ENCODE results near the gene UXS1. TPM values are rescaled to one million over a fixed set of nuclear protein-coding genes. Genes with fewer than 3 reads are reported as not detected.

The UXS1 gene
- total RNA-seq, 1 experiment from 2014 or later = 48.8 TPM

DNA sequence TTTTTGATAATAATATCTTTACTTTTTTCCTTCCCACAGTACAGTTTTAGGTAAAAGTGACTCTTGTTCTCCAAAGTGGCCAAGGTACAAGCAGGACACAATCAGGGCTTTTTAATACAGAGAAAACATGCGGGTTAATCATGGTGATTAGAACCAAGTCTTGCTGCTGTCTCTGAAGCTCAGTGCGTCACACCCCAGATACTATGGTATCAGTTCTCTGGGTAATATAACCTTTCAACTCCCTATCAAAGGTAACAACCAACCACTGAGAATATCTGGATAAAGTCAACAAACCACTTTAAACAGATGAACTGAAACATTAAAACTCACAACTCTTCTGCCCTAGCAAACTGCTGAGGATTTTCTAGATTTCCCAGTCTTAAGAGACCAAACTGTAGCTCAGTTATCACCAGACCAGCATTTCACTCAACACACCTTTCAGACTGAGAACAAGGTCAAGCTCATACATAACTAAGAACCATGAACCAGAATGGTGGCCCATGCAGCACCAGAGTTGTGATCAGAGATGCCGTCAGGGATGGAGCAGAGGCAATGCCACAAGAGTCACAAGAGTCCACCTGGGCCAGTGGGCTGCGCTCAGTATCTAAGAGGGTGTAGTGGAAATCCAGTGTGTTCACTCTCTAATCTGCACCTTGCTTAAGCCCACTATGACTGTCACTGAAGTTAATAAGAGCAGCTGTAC, 103.0 kb downstream of the UXS1 start:
- no peak for DNase-seq
- no peaks in the 10 kb centered on the region for H3K27me3 ChIP-seq
- H3K9me3 ChIP-seq (replicated peaks) = no peaks in the 10 kb centered on the region
- H3K36me3 ChIP-seq = peaks cover 18% of the 10 kb centered on the region
- H3K4me3 ChIP-seq = no peak overlapping the region
- H3K4me1 ChIP-seq = no peaks in the 10 kb centered on the region
- H3K27ac ChIP-seq = no peak overlapping the region

DNA sequence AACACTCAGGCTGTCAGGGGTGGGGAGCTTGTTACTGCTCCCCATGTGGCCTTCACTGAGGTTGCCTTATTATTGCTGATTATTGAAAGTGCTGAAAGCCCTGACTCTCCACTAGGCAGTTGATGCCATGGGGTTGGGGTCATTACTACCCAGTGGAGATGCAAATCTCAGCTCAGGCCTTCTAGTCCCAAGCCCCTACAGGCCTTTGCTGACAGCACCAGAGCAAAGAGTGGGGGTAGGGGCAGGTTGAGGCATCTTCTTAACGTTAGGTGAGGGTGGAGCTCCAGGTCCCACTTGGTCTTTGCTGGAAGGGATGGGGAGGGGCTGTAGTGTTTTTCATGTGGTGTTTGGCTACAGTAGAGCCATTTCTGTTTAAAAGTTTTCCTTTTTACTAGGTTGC, 104.5 kb downstream of the UXS1 start:
- no peak overlapping the region for H3K27ac ChIP-seq

DNA sequence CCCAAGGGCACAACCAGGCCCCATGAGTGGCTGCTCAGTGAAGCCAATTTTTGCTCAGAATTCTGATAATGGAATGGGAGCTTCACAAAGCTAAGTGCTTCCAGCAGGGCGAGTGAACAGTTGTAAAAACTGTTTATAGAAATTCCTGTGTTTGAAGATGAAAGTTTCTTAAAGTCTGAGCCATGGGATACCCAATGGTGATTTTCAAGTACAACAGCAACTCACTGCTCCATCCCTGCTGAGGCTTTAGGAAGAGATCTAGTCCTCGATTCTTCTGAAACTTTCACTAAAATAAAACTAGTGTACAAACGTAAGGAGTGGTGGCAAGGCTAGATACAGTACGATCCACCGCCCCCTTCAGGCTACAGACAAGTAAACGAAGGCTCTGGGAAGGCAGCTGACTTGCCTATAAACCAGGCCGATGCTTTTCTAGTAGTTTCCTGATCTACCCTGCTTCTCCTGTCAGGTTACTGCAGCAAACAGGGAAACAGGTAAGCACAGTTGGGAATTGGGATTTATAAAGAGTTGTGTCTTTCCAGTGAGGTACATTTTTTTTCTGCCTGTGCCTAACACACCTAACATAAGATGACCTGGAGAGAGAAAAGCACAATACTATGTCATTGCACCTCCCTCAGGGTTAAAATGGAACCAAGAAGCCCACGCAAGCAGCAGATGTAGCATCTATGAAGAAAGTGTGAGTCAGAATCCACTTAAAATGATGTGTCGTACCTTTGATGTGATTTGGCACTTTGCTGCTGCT, 108.7 kb downstream of the UXS1 start:
- Histone ChIP-seq H3K4me1 (no peaks in the 10 kb centered on the region), H3K9me3 (replicated peaks) (no peaks in the 10 kb centered on the region; the same call in 1 of the 2 replicates), H3K27ac (no peak overlapping the region), H3K36me3 (no peaks in the 10 kb centered on the region), H3K4me3 (no peak overlapping the region), H3K27me3 (no peaks in the 10 kb centered on the region)
- peak in 1 of 2 experiments; percentile 34 for DNase-seq

More for the DNA sequence above, 104.5 kb downstream of the UXS1 start:
- Histone ChIP-seq H3K4me3 (no peak overlapping the region), H3K36me3 (peaks cover 13% of the 10 kb centered on the region), H3K4me1 (no peaks in the 10 kb centered on the region), H3K27me3 (no peaks in the 10 kb centered on the region), H3K9me3 (replicated peaks) (no peaks in the 10 kb centered on the region)
- no peak for DNase-seq

DNA sequence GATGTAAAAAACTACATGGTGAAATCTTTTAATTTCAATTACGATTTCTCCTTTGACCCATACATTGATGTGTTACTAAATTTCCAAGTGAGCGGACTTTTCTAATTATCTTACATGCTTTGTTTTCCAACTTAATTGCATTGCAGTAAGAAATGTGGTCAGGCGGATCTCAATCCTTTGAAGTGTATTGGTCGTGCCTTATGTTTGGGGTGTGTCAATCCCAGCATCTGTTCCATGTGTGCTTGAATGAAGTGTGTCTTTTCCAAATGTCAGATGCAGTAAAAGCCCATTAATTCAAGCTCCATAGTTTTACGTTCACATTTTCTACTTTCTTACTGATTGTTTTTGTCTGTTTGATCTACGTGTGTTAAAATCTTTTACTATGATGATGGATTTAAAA, 113.1 kb downstream of the UXS1 start:
- H3K27me3 ChIP-seq = no peaks in the 10 kb centered on the region
- no peak overlapping the region for H3K4me3 ChIP-seq
- no peaks in the 10 kb centered on the region for H3K4me1 ChIP-seq
- no peaks in the 10 kb centered on the region for H3K36me3 ChIP-seq
- no peak overlapping the region for H3K27ac ChIP-seq
- no peak for DNase-seq
- no peaks in the 10 kb centered on the region; the same call in 1 of the 2 replicates for H3K9me3 ChIP-seq (replicated peaks)

DNA sequence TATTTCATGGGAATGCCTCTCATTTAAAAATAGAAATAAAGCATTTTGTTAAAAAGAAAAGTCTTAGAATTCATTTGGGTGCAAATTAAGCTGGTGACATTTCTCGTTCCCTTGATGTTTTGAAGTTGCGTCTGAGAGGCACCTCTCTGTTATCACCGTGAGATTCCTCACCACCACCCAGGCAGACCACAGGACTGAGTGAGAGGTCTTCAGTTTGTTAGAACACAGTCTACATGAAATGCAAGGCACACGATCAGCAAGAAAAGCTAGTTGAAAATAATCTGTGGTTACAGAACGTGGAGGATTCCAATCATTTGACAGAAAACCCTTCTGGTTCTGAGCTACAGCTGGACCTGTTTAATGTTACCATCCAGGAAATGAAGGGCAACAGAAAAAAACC, 116.0 kb downstream of the UXS1 start:
- H3K4me3 ChIP-seq = no peak overlapping the region
- H3K36me3 ChIP-seq = no peaks in the 10 kb centered on the region
- H3K27ac ChIP-seq = no peak overlapping the region
- H3K27me3 ChIP-seq = no peaks in the 10 kb centered on the region
- H3K4me1 ChIP-seq = peaks cover 5% of the 10 kb centered on the region
- no peak for DNase-seq
- no peaks in the 10 kb centered on the region; the same call in 1 of the 2 replicates for H3K9me3 ChIP-seq (replicated peaks)

DNA sequence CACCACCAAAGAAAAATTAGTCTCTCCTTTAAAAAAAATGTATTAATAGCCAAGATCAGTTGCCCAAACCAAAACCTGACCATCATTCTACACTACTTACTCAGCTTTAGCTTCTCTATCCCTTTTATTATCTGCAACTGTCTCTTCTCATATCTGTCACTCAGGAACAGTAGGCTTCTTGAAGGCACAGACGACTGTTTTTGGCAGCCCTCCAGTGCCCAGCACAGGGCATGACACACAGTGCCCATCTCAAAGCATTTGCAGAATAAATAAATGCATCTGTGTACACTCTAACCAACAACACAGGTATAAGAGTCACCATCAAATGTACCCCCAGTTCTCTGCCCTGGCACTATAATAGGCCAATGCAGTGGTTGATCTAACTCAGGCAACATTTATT, 117.2 kb downstream of the UXS1 start:
- H3K9me3 ChIP-seq (replicated peaks) = no peaks in the 10 kb centered on the region; the same call in 1 of the 2 replicates
- DNase-seq = no peak

DNA sequence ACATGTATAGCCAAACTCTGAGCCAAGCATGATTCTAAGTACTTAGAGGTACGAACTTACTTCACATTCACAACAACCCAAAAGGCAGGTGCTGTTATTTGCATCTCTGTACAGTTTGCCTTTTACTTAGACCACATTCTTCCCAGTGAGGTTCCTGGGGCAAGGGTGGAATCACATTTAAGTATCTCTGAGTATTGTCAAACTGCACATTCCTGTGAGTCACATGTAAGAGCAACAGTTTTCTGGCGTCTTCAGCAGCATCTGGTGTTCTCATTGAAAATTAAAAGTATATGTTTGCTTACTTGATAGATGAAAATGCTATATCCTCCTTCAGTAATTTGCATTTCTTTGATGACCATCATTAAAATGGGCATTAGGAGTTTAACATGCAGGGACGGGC, 119.1 kb downstream of the UXS1 start:
- no peaks in the 10 kb centered on the region for H3K36me3 ChIP-seq
- H3K27ac ChIP-seq = no peak overlapping the region
- no peak for DNase-seq
- no peak overlapping the region for H3K4me3 ChIP-seq
- no peaks in the 10 kb centered on the region for H3K9me3 ChIP-seq (replicated peaks)
- peaks cover 5% of the 10 kb centered on the region for H3K4me1 ChIP-seq
- no peaks in the 10 kb centered on the region for H3K27me3 ChIP-seq

More for the DNA sequence above, 117.2 kb downstream of the UXS1 start:
- no peak overlapping the region for H3K4me3 ChIP-seq
- no peak overlapping the region for H3K27ac ChIP-seq
- H3K36me3 ChIP-seq = no peaks in the 10 kb centered on the region
- H3K4me1 ChIP-seq = peaks cover 5% of the 10 kb centered on the region
- no peaks in the 10 kb centered on the region for H3K27me3 ChIP-seq

DNA sequence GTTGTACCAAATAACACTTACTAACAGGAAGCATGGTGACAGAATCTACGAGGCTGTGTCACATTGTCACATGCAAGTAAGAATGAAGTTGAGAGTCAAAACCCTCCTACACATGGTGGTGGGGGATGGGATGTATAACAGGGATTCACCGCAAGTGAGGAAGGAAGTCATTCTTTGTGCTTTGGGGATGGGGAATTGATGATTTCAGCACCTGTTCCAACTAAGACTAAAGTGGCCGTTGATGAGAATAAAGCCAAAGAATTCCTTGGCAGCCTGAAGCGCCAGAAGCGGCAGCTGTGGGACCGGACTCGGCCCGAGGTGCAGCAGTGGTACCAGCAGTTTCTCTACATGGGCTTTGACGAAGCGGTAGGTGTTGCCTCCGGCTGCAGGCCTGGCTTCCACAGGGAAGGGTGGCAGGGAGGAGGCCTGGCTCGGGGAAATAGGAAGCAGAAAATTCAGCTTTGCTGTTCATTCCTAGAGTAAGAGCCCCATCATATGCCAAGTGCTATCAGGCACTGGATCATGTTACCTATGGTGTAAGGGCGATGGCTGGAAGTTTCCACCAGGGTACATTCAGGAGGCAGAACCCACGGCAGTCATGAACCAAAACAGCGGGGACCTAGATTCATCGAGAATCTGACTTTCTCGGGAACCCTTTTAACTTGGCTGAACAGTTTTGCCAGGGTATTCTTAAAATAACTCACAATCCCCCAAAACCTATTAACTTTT, 120.3 kb downstream of the UXS1 start:
- DNase-seq = peak in 1 of 2 experiments; percentile 48
- H3K27ac ChIP-seq = no peak overlapping the region
- peaks cover 5% of the 10 kb centered on the region for H3K4me1 ChIP-seq
- no peak overlapping the region for H3K4me3 ChIP-seq
- no peaks in the 10 kb centered on the region for H3K36me3 ChIP-seq
- H3K27me3 ChIP-seq = no peaks in the 10 kb centered on the region
- H3K9me3 ChIP-seq (replicated peaks) = no peaks in the 10 kb centered on the region

DNA sequence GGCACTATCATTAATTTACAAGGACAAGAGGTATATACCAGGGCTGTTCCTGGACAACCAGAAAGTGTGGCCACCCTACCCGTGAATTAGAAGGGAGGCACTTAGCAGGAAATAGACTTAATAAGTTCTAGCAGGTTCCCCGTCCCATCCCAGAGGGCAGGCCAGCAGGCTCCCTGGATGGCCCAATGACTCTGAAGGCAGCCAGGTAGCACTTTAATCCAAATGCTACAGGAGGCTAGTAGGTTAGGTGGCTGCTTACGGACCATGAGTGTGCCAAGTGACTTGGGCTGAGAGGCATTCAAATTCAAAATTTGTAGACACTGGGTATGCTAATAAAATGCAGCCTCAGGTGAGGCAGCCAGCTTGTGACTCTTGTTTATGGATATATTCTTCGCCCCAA, 123.9 kb downstream of the UXS1 start:
- no peaks in the 10 kb centered on the region for H3K9me3 ChIP-seq (replicated peaks)
- no peak for DNase-seq
- no peaks in the 10 kb centered on the region for H3K36me3 ChIP-seq
- no peak overlapping the region for H3K27ac ChIP-seq
- H3K4me3 ChIP-seq = no peak overlapping the region
- peaks cover 5% of the 10 kb centered on the region for H3K4me1 ChIP-seq
- no peaks in the 10 kb centered on the region for H3K27me3 ChIP-seq

DNA sequence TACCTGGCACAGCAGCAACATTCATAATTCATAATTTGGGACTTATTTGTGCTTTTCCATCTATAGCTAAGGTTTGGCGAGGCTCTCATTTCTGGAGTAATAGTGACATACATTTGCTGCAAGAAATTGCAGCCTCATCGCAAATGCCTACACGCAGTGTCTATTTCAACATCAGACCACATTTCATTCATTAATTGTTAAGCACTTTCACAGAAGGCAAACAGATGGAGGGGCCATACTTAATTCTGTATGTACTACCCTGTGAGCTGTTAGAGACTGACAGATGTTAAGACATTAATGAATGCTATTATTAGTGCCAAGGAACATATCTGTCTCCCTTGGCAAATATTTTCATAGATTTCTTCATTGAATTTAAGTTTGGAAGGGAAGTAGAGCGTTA, 125.7 kb downstream of the UXS1 start:
- H3K4me1 ChIP-seq = peaks cover 1% of the 10 kb centered on the region
- H3K9me3 ChIP-seq (replicated peaks) = no peaks in the 10 kb centered on the region
- H3K4me3 ChIP-seq = no peak overlapping the region
- H3K27ac ChIP-seq = no peak overlapping the region
- no peaks in the 10 kb centered on the region for H3K36me3 ChIP-seq
- no peaks in the 10 kb centered on the region for H3K27me3 ChIP-seq
- DNase-seq = no peak

DNA sequence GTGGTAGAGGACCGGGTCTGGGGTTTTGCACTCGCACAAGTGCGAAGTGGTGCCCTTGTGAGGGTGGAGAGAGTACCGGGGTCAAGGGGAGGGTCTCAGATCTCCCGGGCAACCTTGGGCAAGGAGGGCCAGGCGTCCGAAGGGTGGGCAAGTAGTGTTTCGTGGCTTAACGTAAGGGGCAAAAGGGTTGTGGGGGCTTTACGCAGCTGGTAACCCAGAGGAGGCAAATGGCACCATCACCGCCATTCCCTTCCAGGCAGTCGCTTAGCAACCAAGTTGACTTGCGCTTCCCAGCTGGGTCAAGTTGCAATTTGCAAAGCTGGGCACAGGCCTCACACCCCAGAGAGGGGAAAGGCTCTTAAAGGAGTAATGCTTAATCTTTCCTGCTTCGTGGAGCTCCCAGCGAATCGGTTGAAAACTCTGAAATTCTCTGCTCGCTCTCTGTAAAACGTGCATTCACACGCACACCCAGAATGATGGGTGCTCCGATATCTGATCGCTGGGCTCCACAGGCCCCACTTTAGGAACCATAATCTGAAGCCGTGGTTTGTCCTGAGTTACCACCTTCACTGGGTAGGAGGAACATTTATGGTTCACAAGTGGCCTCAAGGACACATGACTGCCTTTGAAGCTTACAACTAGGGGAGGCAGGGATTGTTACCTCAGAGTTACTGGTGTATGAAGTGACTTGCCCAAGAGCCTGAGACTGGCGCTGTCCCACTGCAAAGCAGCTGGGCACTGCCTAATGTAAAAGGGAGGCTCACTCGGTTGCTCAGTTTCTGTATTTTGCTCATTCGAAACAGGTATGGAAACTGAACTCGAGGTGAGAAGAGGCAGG, 127.9 kb downstream of the UXS1 start:
- Histone ChIP-seq H3K9me3 (replicated peaks) (no peaks in the 10 kb centered on the region), H3K4me3 (no peak overlapping the region), H3K36me3 (no peaks in the 10 kb centered on the region), H3K27me3 (no peaks in the 10 kb centered on the region), H3K27ac (no peak overlapping the region), H3K4me1 (no peaks in the 10 kb centered on the region)
- DNase-seq = no peak

DNA sequence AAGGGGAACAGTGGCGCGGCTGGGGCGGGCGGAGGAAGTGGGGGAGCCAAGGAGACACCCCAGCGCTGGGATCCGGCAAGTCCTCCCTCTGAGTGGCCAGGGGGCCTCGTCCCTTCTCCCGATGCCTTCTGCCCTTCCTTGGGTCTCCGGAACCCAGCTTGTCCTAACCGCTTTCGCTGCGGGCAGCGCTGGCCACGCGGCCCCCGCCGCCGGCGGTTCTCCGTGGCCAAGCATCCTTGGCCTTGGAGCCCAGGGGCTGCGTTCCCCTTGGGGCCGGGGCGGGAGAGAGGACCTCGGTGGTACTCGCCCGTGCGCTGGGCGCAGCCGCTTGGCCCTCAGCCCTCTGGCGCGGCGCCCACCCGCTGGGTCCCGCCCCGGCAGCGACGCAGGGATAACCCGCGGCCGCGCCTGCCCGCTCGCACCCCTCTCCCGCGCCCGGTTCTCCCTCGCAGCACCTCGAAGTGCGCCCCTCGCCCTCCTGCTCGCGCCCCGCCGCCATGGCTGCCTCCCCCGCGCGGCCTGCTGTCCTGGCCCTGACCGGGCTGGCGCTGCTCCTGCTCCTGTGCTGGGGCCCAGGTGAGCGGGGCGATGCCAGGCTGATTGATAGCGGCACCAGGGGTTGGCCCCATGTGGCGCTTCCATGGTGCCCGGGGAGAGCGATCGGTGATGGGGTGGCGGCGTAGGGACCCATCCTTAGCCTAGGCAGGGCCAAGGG, 128.7 kb downstream of the UXS1 start:
- no peaks in the 10 kb centered on the region for H3K36me3 ChIP-seq
- H3K9me3 ChIP-seq (replicated peaks) = no peaks in the 10 kb centered on the region
- no peaks in the 10 kb centered on the region for H3K27me3 ChIP-seq
- no peak overlapping the region for H3K4me3 ChIP-seq
- no peak overlapping the region for H3K27ac ChIP-seq
- no peak for DNase-seq
- no peaks in the 10 kb centered on the region for H3K4me1 ChIP-seq

DNA sequence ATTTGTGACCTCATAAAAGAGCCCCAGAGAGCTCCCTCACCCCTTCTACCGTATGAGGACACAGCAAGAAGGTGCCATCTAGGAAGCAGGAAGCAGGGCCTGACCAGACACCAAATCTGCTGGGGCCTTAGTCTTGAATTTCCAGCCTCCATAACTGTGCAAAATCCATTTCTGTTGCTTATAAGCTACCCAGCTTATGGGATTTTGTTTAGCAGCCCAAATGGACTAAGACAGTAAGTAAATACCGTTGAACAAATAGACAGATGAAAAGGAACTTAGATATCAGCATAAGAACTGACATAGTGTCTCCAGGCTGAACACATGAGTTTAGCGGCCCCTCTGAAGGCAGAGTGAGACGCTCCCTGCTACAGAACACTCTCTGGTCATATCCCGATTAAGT, 130.9 kb downstream of the UXS1 start:
- Histone ChIP-seq H3K27me3 (no peaks in the 10 kb centered on the region), H3K4me3 (no peak overlapping the region), H3K27ac (no peak overlapping the region), H3K36me3 (no peaks in the 10 kb centered on the region), H3K9me3 (replicated peaks) (no peaks in the 10 kb centered on the region), H3K4me1 (no peaks in the 10 kb centered on the region)
- no peak for DNase-seq

DNA sequence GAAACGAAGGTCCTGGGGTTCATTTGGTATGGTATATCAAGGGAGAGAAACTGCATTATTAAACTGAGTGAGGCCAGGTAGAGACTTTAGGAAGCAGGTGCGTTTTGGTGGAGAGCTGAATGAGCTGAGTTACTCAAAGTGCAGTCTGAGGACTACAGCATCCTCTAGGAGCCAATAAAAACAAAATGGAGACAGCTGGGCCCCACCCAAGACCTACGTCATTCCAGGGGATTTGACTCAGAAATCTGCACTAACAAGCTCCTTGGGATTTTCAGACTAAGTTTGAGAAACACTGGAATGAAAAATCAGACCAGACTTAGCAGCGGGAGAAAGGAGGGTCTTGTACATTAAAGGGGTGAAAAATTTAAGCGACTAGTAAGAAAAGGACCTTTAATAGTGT, 131.5 kb downstream of the UXS1 start:
- no peaks in the 10 kb centered on the region for H3K4me1 ChIP-seq
- no peak overlapping the region for H3K27ac ChIP-seq
- H3K27me3 ChIP-seq = no peaks in the 10 kb centered on the region
- H3K4me3 ChIP-seq = no peak overlapping the region
- DNase-seq = peak in 1 of 2 experiments; percentile 10
- H3K9me3 ChIP-seq (replicated peaks) = no peaks in the 10 kb centered on the region
- H3K36me3 ChIP-seq = no peaks in the 10 kb centered on the region

Measured in SJCRH30 (cell line).